HG03558 (cell line): ENCODE measurements around the gene ATP2B2.

Source experiments
- ATAC-seq: cut with Tn5 transposase; IDR thresholded peaks from one replicate; pipeline ENCODE4 v1.9.1; 2021; ENCODE audit warnings: moderate number of reproducible peaks; ENCODE audit not compliant: unreplicated experiment; ENCODE audit errors: extremely low read depth

ATP2B2 gene

DNA sequence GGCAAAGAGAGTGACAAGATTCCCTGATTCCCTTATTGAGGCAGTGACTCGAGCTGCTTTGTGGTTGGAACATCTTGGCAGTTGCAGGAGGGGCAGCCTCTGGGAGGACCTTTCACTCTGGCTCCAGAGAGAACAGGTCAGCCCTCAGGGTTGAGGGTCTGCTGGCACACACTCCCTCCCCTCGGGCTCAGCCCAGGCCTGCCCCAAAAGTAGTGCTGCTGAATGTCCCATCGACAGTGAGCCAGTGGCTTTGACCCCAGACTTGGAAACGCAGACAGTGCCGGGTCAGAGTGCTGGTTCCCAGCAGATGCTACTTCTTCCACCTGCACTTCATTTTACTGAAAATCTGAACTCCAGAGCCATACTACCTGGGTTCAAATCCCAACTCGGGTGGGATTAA lies 25.6 kb upstream of the ATP2B2 start:
- ATAC-seq = no peak

DNA sequence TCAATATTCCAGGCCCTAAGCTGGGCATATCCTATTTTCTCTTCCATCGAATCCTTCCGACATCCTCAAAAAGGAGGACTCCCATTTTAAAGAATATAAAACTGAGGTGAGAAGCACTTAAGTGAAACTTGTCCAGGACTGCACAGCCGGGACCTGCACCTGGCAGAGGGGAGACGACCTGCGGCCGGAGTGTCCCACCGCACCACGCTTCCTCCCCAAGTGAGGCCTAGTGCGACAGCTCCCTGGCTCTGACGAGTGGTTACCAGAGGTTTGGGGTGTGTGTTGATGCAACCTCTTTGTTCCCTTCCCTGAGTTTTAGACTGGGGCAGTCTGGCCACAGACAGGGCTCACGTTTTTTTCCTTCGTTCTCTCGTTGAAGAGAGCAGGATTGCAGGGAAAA lies 24.9 kb upstream of the ATP2B2 start:
- ATAC-seq = no peak

DNA sequence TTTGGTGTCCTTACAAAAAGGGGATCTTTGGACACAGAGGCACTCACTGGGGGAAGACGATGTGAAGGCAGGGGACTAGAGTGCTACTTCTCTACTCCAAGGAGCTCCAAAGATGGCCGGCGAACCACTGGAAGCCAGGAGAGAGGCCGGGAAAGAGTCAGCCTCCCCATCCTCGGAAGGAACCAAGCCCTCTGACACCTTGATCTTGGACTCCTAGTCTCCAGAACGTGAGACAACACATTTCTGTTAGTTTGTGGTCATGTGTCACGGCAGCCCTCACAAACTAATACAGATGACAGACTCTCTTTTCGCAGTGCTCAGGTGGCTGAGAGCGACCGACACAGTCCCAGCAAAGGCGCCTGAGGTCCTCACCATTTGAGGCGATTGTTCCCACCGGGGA lies 24.4 kb upstream of the ATP2B2 start:
- no peak for ATAC-seq

DNA sequence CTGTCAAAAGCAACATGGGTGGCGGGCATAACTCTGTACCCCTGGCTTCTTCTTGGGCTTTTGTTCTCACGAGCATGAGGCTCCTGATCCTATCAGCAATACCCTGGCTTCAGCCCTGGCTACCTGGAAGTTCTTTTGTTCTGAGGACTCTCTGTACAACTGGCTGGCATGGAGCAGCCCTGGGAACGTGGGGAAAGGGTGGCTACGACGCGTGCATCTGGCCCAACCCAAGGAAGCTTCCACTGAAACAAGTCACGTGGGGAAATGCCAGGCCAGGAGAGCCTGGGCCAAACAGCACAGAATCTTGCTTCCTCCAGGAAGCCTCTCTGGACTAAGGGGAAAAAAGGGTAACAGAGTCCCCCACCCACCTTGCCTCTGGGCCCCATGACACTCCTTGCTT lies 22.7 kb upstream of the ATP2B2 start:
- no peak for ATAC-seq

DNA sequence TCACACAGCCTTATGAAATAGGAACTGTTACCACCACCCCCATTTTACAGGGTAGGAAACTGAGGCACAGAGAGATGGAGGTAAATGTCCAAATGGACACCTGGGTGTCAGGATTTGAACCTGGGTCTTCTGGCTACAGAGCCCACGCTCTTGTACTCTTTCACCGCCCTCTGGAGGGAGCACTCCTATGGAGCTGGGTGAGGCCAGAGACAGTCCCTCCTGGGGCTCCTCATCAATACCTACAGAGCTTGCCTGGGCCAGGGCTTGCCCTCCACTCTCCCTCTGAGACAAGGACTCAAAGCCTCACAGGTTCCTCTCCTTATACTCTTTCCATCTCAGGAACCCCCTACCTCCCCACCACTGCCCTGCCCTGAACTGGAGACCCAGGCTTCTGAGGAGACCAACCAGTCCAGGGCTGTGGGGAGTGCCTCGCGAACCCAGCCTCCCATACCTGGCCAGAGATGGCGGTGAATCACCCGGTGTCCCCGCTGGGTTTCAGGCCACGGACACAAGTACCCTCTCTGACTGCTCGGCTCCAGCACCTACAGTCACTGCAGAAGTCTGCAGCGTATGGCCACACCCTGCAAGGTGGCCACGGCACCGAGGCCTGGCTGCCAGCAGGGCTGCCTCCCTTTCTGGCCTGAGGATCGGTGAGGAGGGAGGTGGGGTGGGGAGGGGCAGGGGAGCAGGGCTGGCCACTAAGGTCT lies 22.1 kb upstream of the ATP2B2 start:
- no peak for ATAC-seq

DNA sequence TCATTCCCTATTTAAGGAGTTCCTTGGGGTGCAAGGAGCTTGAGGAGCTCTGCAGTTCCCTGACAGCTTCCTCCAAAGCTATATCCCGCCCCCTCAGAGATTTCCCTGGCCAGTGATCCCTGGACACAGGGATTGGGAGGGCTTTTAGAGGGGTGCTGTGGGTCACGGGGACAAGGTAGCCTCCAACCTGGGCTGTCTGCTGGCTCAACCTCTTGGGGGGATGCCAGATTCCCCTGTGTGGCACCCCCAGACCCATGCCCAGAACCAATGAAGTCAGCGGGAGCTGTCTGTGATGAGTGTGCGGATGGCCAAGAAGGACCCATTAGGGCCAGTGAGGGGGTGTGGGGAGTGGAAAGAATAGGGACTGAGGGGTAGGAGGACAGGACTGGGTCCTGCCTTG lies 21.0 kb upstream of the ATP2B2 start:
- no peak for ATAC-seq

DNA sequence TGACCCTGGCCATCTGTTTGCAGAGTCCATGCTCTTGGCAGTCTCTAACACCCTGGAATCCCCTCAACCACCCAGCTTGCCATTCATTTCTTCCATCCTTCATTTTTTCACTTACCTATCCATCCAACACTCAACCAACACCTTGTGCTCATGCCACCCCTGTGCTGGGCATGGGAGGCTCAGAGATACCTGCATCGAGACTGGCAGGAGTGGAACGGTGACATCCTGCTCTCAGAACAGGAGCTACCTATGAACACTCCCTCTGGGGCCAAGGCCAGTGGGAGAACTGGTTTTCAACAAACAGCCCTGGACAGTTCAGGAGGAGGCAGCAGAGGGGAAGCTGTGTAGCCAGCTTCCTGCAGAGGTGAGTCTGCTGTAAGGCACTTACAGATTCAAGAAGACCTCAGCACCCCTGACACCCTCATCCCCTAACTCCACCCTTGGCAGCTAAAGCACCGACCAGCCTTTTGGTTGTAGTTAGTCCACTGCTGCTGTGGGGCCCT lies 19.5 kb upstream of the ATP2B2 start:
- ATAC-seq = no peak

DNA sequence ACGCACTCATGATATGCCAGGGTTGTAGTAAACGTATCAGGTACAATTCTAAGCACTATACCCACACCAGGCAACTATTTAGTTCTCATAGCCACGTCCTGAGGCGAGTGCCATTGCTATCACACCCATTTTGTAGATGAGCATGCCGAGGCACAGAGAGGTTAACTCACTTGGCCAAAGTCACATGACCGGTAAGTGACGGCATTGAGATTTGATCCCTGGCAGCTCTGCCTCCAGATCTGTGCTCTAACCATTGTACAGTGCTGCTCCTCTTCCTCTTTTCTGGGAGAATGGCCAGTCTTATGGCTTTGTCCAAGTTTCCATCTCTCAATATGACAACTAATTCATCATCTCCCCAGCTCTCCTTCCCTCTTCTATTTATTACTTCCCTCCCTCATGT lies 18.9 kb upstream of the ATP2B2 start:
- ATAC-seq = no peak

DNA sequence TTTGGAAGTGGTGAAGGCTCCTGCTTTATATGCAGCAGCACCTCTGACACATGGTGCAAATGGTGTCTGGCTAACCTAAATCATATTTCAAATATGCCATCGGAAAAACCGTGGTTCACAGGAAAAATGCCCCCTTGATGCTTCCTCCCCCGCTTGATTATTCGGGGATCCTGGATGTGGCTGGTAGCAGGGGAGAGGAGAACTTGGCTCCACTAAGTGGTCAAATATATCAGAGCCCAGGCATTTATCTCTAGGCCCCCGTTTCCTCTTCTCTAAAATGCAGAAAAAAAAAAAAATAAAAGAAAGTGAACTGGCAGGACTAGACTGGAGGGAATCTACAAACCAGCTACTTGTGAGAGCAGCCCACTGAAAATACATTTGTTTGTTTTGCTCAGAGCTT lies 18.2 kb upstream of the ATP2B2 start:
- ATAC-seq = no peak

DNA sequence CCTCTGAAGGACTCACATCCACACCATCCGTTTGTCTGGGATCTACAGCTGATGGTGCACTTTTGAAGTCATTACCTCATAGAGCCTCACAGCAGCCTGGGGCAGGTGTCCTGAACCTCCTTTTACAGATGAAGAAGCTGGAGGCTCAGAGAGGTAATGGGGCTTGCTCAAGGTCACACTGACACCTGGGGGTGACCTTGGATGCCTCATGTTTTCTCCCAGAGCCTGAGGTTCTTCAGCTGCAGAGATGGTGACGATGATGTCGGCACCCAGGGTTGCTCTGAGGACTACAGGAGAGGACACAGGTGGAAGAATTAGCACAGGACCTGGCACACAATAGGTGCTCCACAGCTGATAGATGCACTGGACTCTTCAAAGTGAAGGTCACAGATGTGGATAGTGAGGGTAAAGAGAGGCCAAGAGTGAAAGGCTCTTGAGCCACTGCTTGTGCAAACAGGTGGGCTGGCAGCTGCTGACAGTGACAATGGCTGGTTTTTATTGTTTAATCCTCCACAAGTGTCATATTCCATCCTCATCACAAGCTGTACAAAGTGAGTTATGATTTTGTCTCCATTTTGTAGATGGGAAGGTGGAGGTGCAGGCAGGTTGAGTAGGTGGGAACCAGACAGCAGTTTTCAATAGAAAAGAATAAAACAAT lies 17.4 kb upstream of the ATP2B2 start:
- no peak for ATAC-seq

DNA sequence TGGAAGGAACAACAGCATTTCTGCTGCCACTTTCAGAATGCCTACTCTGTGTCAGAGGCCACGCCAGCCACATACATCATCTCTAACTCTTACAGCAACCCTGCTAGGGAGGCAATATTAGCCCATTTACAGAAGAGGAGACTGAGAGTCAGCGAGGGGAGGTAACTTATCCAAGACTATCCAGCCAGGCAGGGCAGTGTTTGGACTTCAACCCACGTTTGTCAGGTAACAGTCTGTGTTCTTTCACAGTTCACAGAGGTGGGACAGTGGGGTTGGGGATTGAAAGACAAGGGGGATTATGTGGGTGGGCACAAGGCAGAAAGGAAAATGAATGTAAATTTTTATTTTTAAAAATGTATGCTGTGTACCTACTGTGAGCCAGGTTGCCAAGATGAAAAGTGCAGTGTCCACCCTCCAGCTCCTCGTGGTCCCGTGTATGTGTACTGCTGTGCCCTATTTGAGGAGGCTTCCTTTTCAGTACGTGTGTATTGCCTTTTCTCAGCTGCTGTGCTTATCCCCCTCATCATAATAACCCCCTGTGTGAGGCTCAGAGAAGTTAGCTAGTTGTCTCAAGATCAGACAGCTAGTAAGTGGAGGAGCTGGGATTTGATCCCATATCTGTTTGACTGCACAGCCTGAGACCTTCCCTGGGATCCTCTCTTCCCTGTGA lies 16.5 kb upstream of the ATP2B2 start:
- no peak for ATAC-seq

DNA sequence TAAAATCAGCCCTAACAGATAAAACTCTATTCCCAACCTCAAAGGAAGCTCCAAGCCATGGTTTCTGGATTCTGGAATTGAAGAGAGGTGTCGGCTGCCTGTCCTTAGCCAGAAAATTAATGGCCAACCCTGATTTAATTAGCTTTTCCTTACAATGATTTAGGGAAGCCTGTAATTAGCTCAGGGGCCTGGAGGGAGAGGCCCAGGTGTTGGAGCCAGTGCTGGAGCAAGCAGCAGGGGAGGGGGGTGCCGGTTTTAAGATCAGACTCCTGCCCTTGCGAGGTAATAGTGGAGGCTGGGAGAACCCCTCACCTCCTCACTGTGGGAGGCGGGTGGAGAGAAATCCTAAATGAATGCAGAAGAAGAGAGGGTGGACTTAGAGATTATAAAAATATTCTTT lies 14.7 kb upstream of the ATP2B2 start:
- no peak for ATAC-seq

DNA sequence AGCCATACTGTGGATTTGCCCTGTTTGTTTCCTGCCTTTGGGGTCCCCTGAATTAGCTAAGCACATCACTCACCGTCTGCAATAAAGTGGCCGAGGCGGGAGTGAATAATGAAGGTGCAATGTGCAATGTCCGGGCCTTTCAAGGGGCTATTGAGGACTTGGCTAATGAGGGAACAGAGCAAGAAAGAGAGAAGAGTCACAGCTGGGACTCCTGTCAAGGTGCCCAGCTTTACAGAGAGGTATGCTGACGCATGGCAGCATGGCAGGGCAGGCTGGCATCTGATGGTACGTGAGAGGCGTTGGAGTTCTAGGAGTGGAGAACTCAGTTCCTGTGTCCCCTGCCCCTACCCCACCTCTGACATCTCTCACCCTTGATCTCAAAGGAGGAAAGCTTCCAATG lies 13.8 kb upstream of the ATP2B2 start:
- no peak for ATAC-seq

DNA sequence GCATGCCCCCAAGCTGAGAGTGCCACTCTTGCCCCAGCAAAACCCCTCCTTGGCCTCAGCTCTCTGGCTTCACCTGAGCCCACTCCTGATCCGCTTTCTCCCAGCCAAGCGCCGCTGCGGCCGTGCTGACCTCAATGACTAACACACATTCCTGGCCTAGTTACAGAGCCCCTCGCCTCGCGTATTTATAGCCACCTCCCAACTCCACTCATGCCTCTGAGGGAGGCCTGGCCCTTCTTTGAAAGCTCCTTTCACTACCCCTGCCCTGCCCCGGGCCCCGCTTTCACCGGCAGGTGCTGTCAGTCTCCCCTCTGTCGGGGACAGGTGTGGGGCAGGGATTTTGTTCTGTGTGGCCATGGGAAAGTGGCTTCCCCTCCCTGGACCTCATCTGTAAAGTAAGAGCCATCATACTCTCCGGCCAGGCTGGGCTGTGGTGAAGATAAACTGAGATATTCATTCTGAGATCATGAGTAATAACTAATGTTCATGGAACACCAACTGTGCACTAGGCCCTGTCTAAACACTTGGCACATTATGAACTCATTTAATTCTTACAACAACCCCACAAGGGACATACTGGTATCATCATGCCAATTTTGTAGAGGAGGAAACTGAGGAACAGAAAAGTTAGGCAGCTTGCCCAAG lies 13.2 kb upstream of the ATP2B2 start:
- ATAC-seq = no peak

DNA sequence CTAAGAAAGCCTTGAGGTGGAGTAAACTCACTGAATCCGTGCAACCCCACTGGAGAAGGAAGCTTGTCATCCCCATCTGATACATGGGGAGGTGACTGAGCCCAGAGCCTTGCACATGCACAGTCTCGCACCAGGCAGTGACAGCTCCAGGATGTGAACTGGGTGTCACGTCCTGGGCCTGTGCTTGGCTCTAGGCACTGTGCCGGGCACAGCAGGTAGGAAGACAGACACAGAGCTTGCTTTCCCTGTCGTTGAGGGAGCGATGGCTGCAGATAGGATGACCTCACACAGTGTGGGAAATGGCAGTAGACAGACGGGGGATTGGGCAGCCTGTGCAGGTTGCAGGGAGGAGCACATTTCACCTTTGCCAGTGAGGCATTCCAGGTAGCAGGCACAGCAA lies 12.2 kb upstream of the ATP2B2 start:
- no peak for ATAC-seq

DNA sequence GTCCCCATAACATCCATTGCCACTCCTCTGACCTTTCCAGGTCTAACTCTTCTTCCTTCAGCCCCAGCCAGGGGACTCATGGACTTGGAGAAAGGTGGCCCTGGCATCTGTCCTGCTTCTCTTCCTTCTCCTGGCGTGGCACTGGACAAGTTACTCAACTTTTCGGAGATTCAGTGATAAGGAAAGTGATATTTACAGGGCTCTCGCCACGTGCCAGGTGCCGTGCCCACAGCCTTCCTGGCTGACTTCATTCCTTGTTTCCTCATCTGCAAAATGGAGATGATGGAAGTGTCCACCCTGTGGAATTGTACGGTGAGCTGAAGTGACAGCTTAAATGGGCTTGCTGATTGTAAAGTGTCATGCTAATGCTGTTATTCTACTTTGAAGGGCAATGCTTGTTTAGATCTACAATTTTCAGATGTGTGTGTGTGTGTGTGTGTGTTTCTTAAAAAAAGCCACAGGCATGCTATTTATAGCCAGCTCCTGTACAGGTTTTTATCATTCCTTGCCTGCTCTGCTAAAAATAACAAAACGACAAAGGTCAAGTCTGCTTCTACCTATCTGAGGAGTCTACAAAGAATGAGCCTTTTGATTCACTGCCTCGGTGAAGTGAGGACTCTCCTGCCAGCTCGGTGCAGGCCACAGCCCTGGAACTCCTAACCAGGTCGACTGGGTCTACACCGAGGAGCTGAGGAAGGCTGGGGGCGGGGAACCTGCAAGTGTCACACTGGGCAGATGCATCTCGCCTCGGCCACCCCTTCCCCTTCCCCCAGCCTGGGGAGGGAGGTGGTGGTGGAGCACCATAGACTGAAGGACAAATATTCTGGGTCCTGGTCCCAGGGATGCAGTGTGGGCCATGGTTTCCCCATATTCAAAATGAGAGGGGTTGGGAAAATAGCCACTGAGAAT lies 11.4 kb upstream of the ATP2B2 start:
- ATAC-seq = no peak

DNA sequence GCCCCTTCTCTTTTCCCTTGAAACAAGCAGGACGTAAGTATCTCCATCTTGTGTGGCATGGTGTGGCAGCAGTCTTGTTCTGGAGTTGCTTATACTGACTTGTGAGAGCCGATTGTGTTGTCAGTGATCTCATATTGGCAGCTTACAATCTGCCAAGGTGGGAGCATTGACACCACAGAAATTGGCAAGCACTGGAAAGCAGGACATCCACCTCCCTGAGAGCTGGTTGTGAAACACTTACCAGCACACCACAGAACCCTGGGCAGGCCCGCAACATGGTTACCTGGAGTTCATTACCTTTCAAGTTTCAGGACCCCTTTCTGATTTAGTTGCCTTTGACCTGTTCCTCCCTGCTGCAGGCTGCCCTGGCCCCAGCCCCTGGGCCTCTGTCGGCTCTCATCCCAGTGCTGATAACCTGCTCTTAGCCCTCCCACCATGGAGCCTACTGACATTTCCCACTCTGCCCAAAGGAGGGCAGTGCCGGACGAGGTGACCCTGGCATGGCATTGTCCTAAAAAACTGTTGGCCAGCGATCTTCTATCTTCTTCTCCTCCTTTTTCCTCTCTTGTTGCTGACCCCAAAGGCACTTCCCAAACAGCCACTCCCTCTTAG lies 10.6 kb upstream of the ATP2B2 start:
- no peak for ATAC-seq

DNA sequence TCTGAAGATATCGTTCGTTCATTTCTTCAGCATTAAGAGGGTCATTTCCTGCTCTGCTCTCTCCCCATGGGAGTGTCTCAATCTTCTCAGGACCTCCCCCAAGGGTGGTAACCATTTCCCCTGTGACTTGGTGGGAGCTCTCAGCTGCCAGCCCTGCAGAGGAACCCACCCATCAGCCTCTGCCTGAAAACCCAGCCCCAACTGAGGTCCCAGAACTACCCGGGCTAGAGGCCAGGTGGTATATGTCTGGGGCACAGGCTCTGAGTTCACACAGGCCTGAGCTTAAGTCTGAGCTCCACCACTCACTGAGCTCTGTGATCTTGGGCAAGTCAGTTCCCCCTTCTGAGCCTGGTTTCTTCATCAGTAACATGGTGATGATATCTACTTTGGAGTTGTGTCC lies 10.0 kb upstream of the ATP2B2 start:
- ATAC-seq = no peak

DNA sequence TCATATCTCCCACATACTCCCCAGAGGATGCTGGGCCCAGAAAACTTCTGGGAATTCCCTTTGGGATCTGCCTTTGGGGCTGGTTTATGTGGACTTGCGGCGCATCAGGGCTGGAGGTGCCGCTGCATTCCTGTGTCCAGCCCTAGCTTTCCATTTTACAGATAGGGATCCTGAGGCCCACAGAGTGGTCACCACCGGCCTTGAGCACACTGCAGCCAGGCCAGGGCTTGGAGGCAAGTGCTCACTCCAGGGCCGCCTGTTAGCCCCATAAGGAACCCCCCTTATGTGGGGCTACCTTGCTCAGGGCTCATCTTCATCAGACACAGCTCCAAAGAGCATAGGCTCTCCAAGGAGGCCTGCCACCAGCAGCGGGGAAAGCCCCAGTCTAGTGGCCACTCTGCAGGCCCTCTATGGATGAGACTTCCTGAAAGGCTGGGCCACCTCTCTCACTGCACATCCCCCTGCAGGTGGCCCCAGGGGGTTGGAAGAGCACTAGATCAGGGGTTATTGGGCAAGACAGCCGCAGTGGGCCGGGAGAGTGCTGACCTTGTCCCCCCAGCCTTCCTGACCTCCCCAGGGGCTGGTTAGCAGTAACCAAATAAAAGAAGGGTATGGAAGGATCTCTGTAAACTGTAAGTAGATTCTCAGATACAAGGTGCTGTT lies 9.2 kb upstream of the ATP2B2 start:
- ATAC-seq = no peak
